Natural killer cell (primary cell): ENCODE data around the gene TPST1. TPM values are rescaled to one million over a fixed set of nuclear protein-coding genes. Genes with fewer than 3 reads are reported as not detected.
"Not testable (repeated sequence)": the region's sequence is repeated elsewhere in the genome, so short reads cannot be mapped to it uniquely, and the experiment has no call there.

Source experiments
- ATAC-seq, 3 donors: fragments of 150-1000 bp in 2 of 3; fragments of 200-7000 bp in 1 of 3; cut with Tn5 transposase; 1 replicate in 1 of 3; 2 replicates in 2 of 3; pipeline ENCODE4 v1.10.0; 2021; ENCODE audit warnings: mild to moderate bottlenecking in 2 of 3, moderate library complexity in 2 of 3
- DNase-seq, 2 donors: peaks; one replicate each; pipeline versions ENCODE4 v3.0.0 to v3.0.0-alpha.2; 2013 to 2021; ENCODE audit warnings: mixed read lengths in 1 of 2
- H3K27ac ChIP-seq: one replicate; pipeline ENCODE4 v1.5.1; 2013; ENCODE audit warnings: mild to moderate bottlenecking, low read length
- H3K27me3 ChIP-seq: one replicate; pipeline ENCODE4 v1.6.1; 2013; ENCODE audit warnings: low read length; ENCODE audit not compliant: control insufficient read depth, insufficient read depth
- H3K36me3 ChIP-seq: one replicate; pipeline ENCODE4 v1.6.1; 2013; ENCODE audit warnings: low read length; ENCODE audit not compliant: control insufficient read depth, insufficient read depth
- H3K4me1 ChIP-seq: one replicate; pipeline ENCODE4 v1.6.1; 2013; ENCODE audit warnings: low read length; ENCODE audit not compliant: control insufficient read depth, insufficient read depth
- H3K4me3 ChIP-seq: one replicate; pipeline ENCODE4 v1.5.1; 2013; ENCODE audit warnings: low read length
- H3K9me3 ChIP-seq: one replicate; pipeline ENCODE4 v1.6.1; 2013; ENCODE audit warnings: low read length; ENCODE audit not compliant: control insufficient read depth, insufficient read depth
- H3K27ac Mint-ChIP-seq, 2 donors: one replicate each; pipeline ENCODE4 v1.8.0; 2022; ENCODE audit warnings: mild to moderate bottlenecking in 2 of 2, mixed read lengths in 2 of 2, moderate library complexity in 1 of 2
- H3K27me3 Mint-ChIP-seq, 2 donors: one replicate each; pipeline ENCODE4 v1.8.0; 2022; ENCODE audit warnings: low read depth in 2 of 2, mixed read lengths in 2 of 2
- H3K36me3 Mint-ChIP-seq: one replicate; pipeline ENCODE4 v1.8.0; 2022; ENCODE audit warnings: mixed read lengths
- H3K4me1 Mint-ChIP-seq, 2 donors: one replicate each; pipeline ENCODE4 v1.8.0; 2022; ENCODE audit warnings: mixed read lengths in 2 of 2
- H3K4me3 Mint-ChIP-seq: one replicate; pipeline ENCODE4 v1.8.0; 2022; ENCODE audit warnings: mild to moderate bottlenecking, moderate library complexity, mixed read lengths
- H3K9me3 Mint-ChIP-seq, 2 donors: one replicate each; pipeline ENCODE4 v1.8.0; 2022; ENCODE audit warnings: mixed read lengths in 2 of 2
- CTCF ChIP-seq: fragments of 200-600 bp; IDR thresholded peaks from one replicate; pipeline ENCODE4 v1.8.0; 2022; ENCODE audit warnings: antibody characterized with exemption
- WGBS: methylation state at CpG from one replicate; pipeline ENCODE4 v1.1.7; 2013; ENCODE audit warnings: missing lambda C conversion rate; ENCODE audit not compliant: insufficient coverage; 5-methylcytosine and 5-hydroxymethylcytosine counted together
- intact Hi-C: fragments of 100-400 bp; cut with micrococcal nuclease; formaldehyde crosslinking; loops from one replicate; pipeline ENCODE4 v1.14.2; 2022
- total RNA-seq, 4 donors: library from RNA; stranded (reverse); fragments of 120-200 nt in 1 of 4; gene quantifications; one replicate each; pipeline versions ENCODE4 v1.2.3 to v1.2.4, GENCODE V29; 2013 to 2022

TPST1 gene
- total RNA-seq, 3 donors from 2014 or later (not counting 1 experiment from before 2014, with no cell fraction given) = 10.4 to 17.3 (median 14.3) TPM

GRCh38 chr7:66323114-66323796, 118.1 kb downstream of the TPST1 start:
- no peak overlapping the region for H3K27ac Mint-ChIP-seq
- H3K9me3 Mint-ChIP-seq = peaks cover 2 to 3% of the 10 kb centered on the region in 2 donors
- no peaks in the 10 kb centered on the region for H3K27me3 Mint-ChIP-seq
- intact Hi-C loops = no loop called here
- no peak overlapping the region for H3K4me3 Mint-ChIP-seq
- 89% methylated on average over 5 of the region's 6 CpGs for WGBS
- DNase-seq (no peak), ATAC-seq (no peak)
- no peaks in the 10 kb centered on the region for H3K36me3 Mint-ChIP-seq
- no peak overlapping the region for H3K27ac ChIP-seq
- no peak overlapping the region for H3K4me3 ChIP-seq
- H3K4me1 Mint-ChIP-seq = no peaks in the 10 kb centered on the region
- H3K27me3 ChIP-seq = no peaks in the 10 kb centered on the region
- H3K4me1 ChIP-seq = no peaks in the 10 kb centered on the region
- H3K36me3 ChIP-seq = no peaks in the 10 kb centered on the region
- peaks cover 4% of the 10 kb centered on the region for H3K9me3 ChIP-seq
- TF ChIP-seq CTCF = no peak

GRCh38 chr7:66324985-66325384, 119.9 kb downstream of the TPST1 start:
- intact Hi-C loops, H3K27me3 Mint-ChIP-seq: not testable (repeated sequence)

GRCh38 chr7:66326501-66327215, 121.5 kb downstream of the TPST1 start:
- Histone ChIP-seq H3K27me3 (no peaks in the 10 kb centered on the region), H3K4me1 (no peaks in the 10 kb centered on the region), H3K9me3 (no peaks in the 10 kb centered on the region), H3K4me3 (no peak overlapping the region), H3K27ac (no peak overlapping the region), H3K36me3 (no peaks in the 10 kb centered on the region)
- ATAC-seq (no peak), DNase-seq (no peak)
- Mint-ChIP-seq H3K4me3 (no peak overlapping the region), H3K36me3 (no peaks in the 10 kb centered on the region), H3K27ac (no peak overlapping the region), H3K27me3 (no peaks in the 10 kb centered on the region), H3K9me3 (peaks cover 2 to 3% of the 10 kb centered on the region in 2 donors), H3K4me1 (no peaks in the 10 kb centered on the region)
- intact Hi-C loops = no loop called here
- TF ChIP-seq CTCF = no peak
- no CpG with 5 or more reads among the region's 1 CpG for WGBS

More at GRCh38 chr7:66324985-66325384, 119.9 kb downstream of the TPST1 start:
- H3K36me3 ChIP-seq, H3K4me3 Mint-ChIP-seq, H3K36me3 Mint-ChIP-seq, ATAC-seq, H3K27ac ChIP-seq, H3K9me3 ChIP-seq, H3K9me3 Mint-ChIP-seq, DNase-seq, H3K4me1 Mint-ChIP-seq, H3K4me1 ChIP-seq, H3K4me3 ChIP-seq, H3K27ac Mint-ChIP-seq, H3K27me3 ChIP-seq: not testable (repeated sequence)
- WGBS = 65% methylated on average over 2 of the region's 6 CpGs

GRCh38 chr7:66330961-66331360, 125.8 kb downstream of the TPST1 start:
- Histone ChIP-seq H3K4me1 (no peaks in the 10 kb centered on the region), H3K36me3 (no peaks in the 10 kb centered on the region), H3K4me3 (no peak overlapping the region), H3K27me3 (no peaks in the 10 kb centered on the region), H3K27ac (no peak overlapping the region), H3K9me3 (peaks cover 6% of the 10 kb centered on the region)
- H3K27ac Mint-ChIP-seq = no peak overlapping the region
- H3K4me1 Mint-ChIP-seq = no peaks in the 10 kb centered on the region
- DNase-seq (no peak), ATAC-seq (no peak)
- 100% methylated on average over 1 of the region's 1 CpG for WGBS
- H3K4me3 Mint-ChIP-seq = no peak overlapping the region
- peaks cover 7% of the 10 kb centered on the region for H3K36me3 Mint-ChIP-seq
- no peak for TF ChIP-seq CTCF
- intact Hi-C loops = no loop called here
- H3K27me3 Mint-ChIP-seq = no peaks in the 10 kb centered on the region
- H3K9me3 Mint-ChIP-seq = no peaks in the 10 kb centered on the region
